HL-60 (cell line): ENCODE data around the gene CHI3L2.

Source experiments
- DNase-seq, 2 experiments: peaks; one replicate each; pipeline ENCODE4 v3.0.0-alpha.2; 2010 to 2020; ENCODE audit warnings: low read depth in 1 of 2, low spot score in 1 of 2
- H3K27ac ChIP-seq: fragments of 250-450 bp; sonication (Bioruptor Pico); replicated peaks from 2 replicates; pipeline ENCODE4 v1.5.1; 2020; ENCODE audit warnings: mild to moderate bottlenecking, moderate library complexity
- H3K27me3 ChIP-seq: fragments of 250-450 bp; sonication (Bioruptor Pico); 2 replicates; pipeline ENCODE4 v1.5.1; 2021; ENCODE audit warnings: mild to moderate bottlenecking, moderate library complexity; ENCODE audit not compliant: insufficient read depth, poor library complexity, severe bottlenecking
- H3K4me3 ChIP-seq: replicated peaks from 2 replicates; pipeline ENCODE4 v1.5.1; 2011; ENCODE audit warnings: mild to moderate bottlenecking, control low read depth, low read length; ENCODE audit not compliant: insufficient read depth
- CTCF ChIP-seq: IDR thresholded peaks from one replicate; pipeline ENCODE4 v1.5.1; 2011; ENCODE audit warnings: low read length, control low read depth, inconsistent platforms; ENCODE audit not compliant: insufficient read depth
- GABPA ChIP-seq: IDR thresholded peaks from 2 replicates; pipeline ENCODE4 v1.6.1; 2012; ENCODE audit warnings: low read depth
- POLR2AphosphoS5 ChIP-seq: IDR thresholded peaks from 2 replicates; pipeline ENCODE4 v1.6.1; 2012; ENCODE audit warnings: low read depth
- SPI1 ChIP-seq: IDR thresholded peaks from 2 replicates; pipeline ENCODE4 v1.6.1; 2012; ENCODE audit warnings: low read depth, mild to moderate bottlenecking, borderline replicate concordance
- TF ChIP-seq, protein P1 (sequence below): IDR thresholded peaks from 2 replicates; pipeline ENCODE4 v1.6.1; 2012; ENCODE audit warnings: low read depth; ENCODE audit not compliant: insufficient replicate concordance

CHI3L2 gene

GRCh38 chr1:111183308-111184069 lies 44.0 kb upstream of the CHI3L2 start:
- TF ChIP-seq SPI1, result no peak
- TF ChIP-seq POLR2AphosphoS5, result no peak
- TF ChIP-seq, protein P1, sequence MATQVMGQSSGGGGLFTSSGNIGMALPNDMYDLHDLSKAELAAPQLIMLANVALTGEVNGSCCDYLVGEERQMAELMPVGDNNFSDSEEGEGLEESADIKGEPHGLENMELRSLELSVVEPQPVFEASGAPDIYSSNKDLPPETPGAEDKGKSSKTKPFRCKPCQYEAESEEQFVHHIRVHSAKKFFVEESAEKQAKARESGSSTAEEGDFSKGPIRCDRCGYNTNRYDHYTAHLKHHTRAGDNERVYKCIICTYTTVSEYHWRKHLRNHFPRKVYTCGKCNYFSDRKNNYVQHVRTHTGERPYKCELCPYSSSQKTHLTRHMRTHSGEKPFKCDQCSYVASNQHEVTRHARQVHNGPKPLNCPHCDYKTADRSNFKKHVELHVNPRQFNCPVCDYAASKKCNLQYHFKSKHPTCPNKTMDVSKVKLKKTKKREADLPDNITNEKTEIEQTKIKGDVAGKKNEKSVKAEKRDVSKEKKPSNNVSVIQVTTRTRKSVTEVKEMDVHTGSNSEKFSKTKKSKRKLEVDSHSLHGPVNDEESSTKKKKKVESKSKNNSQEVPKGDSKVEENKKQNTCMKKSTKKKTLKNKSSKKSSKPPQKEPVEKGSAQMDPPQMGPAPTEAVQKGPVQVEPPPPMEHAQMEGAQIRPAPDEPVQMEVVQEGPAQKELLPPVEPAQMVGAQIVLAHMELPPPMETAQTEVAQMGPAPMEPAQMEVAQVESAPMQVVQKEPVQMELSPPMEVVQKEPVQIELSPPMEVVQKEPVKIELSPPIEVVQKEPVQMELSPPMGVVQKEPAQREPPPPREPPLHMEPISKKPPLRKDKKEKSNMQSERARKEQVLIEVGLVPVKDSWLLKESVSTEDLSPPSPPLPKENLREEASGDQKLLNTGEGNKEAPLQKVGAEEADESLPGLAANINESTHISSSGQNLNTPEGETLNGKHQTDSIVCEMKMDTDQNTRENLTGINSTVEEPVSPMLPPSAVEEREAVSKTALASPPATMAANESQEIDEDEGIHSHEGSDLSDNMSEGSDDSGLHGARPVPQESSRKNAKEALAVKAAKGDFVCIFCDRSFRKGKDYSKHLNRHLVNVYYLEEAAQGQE, result no peak
- no peak for TF ChIP-seq CTCF
- no peak for TF ChIP-seq GABPA
- Histone ChIP-seq H3K27me3 (no peaks in the 10 kb centered on the region), H3K4me3 (no peak overlapping the region), H3K27ac (peak overlapping the region; percentile 36)
- no peak for DNase-seq

- TF ChIP-seq POLR2AphosphoS5 (no peak), SPI1 (peak; percentile 52; the same call in 1 of the 2 replicates)
Observed at GRCh38 chr1:111184663-111185062, 42.9 kb upstream of the CHI3L2 start.

DNA sequence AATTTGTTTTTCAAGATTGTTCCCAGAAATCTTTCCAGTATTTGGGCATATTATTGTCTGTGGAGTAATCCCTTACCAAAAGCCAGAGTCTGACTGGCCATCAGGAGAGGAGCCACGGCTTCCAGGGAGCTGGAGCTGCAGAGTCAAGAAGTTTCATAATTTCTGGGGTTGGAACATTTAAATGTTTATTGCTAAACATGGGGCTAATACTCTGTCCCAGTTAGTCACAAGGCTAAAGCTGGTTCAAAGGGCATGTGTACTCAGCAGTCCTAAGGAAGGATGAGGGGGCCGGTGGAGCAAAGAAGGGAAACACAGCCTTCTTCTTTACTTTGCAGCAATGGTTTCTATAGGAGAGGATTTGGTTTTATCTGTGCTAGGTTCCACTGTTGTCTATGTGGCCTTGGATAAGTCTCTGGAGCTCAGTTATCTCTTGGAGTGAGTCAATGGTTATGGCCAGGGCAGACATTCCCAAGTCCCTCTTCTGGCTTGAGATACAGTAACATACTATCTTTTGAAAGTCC lies 36.5 kb upstream of the CHI3L2 start:
- Histone ChIP-seq H3K27ac (peak overlapping the region; percentile 5; the same call in 1 of the 2 replicates), H3K27me3 (no peaks in the 10 kb centered on the region), H3K4me3 (no peak overlapping the region)
- peak; percentile 73 to 94 for DNase-seq
- TF ChIP-seq SPI1 (no peak), GABPA (no peak), CTCF (no peak), POLR2AphosphoS5 (no peak)
- TF ChIP-seq, protein P1, result no peak

More at GRCh38 chr1:111184663-111185062, 42.9 kb upstream of the CHI3L2 start:
- H3K27me3 ChIP-seq, result no peaks in the 10 kb centered on the region
- peak overlapping the region; percentile 36 for H3K27ac ChIP-seq
- no peak overlapping the region for H3K4me3 ChIP-seq
- no peak for DNase-seq

DNA sequence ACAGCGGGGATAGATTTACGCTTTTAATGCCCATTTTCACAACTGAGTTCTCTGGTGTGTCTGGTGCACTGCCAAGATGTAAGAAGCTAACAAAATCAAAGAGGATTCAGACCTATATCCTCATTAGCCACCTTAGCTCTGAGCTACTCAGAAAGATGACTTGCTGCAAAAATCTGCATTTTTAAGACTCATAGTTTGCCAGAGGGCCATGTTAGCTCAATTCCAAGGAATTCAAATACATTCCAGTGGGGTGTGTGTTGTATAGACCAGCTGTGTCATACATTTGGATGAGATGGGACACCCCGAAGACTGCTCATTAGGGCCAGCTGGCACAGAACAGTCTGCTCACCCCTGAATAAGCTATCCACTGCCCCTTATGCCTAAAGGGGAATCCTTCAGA lies 36.0 kb upstream of the CHI3L2 start:
- H3K4me3 ChIP-seq, result no peak overlapping the region
- TF ChIP-seq, protein P1, result no peak
- peak overlapping the region; percentile 5 for H3K27ac ChIP-seq
- H3K27me3 ChIP-seq, result no peaks in the 10 kb centered on the region
- no peak for DNase-seq
